NT2/D1 (cell line): ENCODE data around the gene CNR1.

Experiments
- SUZ12 ChIP-seq: IDR thresholded peaks from 2 replicates; pipeline ENCODE4 v1.6.1; 2011; ENCODE audit not compliant: insufficient read length, insufficient read depth; ENCODE audit errors: extremely low read depth
- YY1 ChIP-seq: IDR thresholded peaks from 2 replicates; pipeline ENCODE4 v1.6.1; 2011; ENCODE audit not compliant: insufficient read length, insufficient read depth

DNA sequence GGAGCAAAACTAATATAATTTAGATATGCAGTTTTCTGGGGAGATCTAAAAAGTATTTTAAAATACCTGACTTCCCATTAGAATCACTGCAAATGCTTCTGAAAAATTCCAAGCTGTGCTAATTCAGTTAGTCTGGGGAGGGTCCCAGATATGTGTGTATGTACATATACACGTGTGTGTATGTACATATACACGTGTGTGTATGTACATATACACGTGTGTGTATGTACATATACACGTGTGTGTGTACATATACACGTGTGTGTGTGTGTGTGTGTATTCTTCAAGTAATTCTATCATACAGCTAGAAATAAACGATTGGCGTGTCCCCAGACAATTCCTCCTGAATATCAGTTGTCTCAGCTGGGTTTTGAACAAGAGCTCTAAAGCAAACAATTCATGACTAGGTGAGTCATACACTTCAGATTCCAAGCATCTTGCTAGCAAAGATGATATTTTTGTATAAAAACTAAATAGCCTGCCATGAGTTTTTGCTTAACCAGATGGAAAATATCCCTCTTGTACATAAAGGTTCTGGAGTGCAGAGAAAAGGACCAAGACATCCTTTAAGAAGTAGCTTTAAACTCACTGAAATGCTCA lies 60.3 kb downstream of the CNR1 start:
- TF ChIP-seq YY1, result no peak
- TF ChIP-seq SUZ12, result no peak
